Prostate gland (tissue), 2 donors: ENCODE data around the gene OTUB1.

ENCODE experiments used
- POLR2A ChIP-seq: fragments of 450-650 bp; IDR thresholded peaks from one replicate; pipeline ENCODE4 v1.6.1; 2016; ENCODE audit warnings: antibody characterized with exemption, mild to moderate bottlenecking
- POLR2AphosphoS5 ChIP-seq: sonication (generic); formaldehyde crosslinking; IDR thresholded peaks from one replicate; pipeline ENCODE4 v1.6.1; 2017; ENCODE audit warnings: antibody characterized with exemption
- TF ChIP-seq, protein P1 (sequence below), 4 experiments: fragments of 200-600 bp in 2 of 4; fragments of 450-650 bp in 2 of 4; sonication (generic) in 2 of 4; IDR thresholded peaks; 1 replicate in 3 of 4; 2 replicates in 1 of 4; pipeline ENCODE4 v1.5.1; 2016 to 2019; ENCODE audit warnings: antibody characterized with exemption in 4 of 4, mild to moderate bottlenecking in 2 of 4, moderate library complexity in 2 of 4

DNA sequence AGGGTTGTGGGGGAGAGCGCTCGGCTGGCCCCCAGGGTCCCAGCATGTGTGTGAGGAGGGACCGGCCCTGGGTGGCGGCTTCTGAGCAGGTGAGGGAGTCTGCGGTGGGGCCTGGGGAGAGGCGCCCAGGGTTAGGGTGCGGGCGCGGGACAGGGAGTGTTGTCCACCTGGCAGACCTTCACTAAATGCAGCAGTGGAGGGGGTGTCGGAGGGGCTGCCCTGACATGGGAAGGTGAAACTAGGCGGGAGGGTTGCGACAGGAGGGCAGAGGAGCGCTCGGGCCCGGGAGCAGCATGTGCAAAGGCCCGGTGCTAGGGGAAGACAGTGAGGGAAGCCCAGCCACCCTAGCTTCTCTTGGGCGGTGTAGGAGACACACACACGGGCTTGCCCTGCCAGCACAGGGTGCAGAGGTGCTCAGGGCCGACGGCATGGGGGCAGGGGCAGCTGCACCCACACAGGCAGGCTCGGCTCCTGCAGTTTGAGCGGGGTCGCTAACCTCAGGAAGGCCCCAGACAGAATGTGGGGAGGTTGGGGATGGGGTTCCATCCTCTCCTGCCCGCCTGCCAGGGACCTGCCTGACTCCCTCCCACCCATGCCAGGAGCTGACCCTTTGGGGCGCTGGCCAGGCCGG, 22.2 kb downstream of the OTUB1 start:
- TF ChIP-seq, protein P1, sequence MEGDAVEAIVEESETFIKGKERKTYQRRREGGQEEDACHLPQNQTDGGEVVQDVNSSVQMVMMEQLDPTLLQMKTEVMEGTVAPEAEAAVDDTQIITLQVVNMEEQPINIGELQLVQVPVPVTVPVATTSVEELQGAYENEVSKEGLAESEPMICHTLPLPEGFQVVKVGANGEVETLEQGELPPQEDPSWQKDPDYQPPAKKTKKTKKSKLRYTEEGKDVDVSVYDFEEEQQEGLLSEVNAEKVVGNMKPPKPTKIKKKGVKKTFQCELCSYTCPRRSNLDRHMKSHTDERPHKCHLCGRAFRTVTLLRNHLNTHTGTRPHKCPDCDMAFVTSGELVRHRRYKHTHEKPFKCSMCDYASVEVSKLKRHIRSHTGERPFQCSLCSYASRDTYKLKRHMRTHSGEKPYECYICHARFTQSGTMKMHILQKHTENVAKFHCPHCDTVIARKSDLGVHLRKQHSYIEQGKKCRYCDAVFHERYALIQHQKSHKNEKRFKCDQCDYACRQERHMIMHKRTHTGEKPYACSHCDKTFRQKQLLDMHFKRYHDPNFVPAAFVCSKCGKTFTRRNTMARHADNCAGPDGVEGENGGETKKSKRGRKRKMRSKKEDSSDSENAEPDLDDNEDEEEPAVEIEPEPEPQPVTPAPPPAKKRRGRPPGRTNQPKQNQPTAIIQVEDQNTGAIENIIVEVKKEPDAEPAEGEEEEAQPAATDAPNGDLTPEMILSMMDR (IDR thresholded peaks at IDR 0.05): no peak
- TF ChIP-seq POLR2A (no peak), POLR2AphosphoS5 (no peak)
